ENCODE results near the gene SLC49A3. TPM values are rescaled to one million over a fixed set of nuclear protein-coding genes. Genes with fewer than 3 reads are reported as not detected.
A peak's percentile ranks its signal among the peaks of the same experiment; 100 is the strongest.

The SLC49A3 gene
- total RNA-seq, 3 donors from 2014 or later = 14.4 to 22.3 (median 18.3) TPM

DNA sequence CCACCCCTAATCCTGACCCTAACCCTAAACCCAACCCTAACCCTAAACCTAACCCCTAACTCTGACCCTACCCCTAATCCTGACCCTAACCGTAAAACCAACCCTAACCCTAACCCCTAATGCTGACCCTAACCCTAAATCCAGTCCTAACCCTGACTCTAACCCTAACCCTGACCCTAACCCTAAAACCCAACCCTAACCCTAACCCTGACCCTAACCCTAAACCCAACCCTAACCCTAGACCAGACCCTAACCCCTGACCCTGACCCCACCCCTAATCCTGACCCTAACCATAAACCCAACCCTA lies 16.0 kb upstream of the SLC49A3 start:
- no peaks in the 10 kb centered on the region for H3K36me3 ChIP-seq
- H3K27ac ChIP-seq = peak overlapping the region; percentile 86 to 89
- intact Hi-C loops (cut with DNase I; ENCODE audit: low total_unique reads) = no loop called here

DNA sequence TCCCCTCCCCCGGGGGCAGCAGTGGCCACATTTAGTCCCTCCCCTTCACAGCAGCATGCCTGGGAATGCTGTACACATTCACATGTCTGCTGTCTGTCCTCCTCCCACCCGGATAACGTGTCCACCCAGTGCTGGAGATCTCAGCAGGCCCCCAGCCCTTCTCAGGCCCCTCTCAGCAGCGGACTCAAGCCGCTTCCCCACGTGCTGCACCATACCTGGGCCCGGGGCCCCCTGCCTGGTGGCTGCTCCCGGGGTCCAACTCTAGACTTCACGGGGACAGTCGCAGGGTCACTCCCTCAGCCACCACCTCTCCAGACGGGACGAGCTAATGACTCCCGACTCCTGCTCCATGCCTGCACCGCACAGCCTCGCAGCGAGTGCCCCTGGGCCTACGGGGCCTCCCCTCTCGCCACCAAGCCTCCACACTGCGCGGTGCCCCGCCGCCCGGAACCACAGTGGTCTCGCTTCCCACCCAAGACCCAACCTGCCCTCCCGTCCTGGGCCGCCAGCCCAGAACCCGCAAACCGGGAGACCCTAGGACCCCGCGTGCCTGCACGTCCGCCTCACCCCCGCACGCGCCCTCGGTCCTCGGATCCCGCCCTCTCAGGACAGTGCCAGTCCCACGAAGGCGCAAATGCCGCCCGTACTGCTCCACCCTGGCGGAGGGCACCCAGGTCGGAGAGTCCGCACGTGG lies 15.4 kb upstream of the SLC49A3 start:
- TF ChIP-seq POLR2AphosphoS5 (IDR thresholded peaks at IDR 0.05) (no peak), POLR2A (IDR thresholded peaks at IDR 0.05) (no peak)
- TF ChIP-seq, protein P1, sequence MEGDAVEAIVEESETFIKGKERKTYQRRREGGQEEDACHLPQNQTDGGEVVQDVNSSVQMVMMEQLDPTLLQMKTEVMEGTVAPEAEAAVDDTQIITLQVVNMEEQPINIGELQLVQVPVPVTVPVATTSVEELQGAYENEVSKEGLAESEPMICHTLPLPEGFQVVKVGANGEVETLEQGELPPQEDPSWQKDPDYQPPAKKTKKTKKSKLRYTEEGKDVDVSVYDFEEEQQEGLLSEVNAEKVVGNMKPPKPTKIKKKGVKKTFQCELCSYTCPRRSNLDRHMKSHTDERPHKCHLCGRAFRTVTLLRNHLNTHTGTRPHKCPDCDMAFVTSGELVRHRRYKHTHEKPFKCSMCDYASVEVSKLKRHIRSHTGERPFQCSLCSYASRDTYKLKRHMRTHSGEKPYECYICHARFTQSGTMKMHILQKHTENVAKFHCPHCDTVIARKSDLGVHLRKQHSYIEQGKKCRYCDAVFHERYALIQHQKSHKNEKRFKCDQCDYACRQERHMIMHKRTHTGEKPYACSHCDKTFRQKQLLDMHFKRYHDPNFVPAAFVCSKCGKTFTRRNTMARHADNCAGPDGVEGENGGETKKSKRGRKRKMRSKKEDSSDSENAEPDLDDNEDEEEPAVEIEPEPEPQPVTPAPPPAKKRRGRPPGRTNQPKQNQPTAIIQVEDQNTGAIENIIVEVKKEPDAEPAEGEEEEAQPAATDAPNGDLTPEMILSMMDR (IDR thresholded peaks at IDR 0.05) = no peak
- DNase-seq (ENCODE audit: low spot score in 2 of 2) = no peak
- Histone ChIP-seq H3K4me1 (peaks cover 0 to 7% of the 10 kb centered on the region in 2 donors), H3K4me3 (no peak overlapping the region), H3K27me3 (no peaks in the 10 kb centered on the region), H3K36me3 (no peaks in the 10 kb centered on the region), H3K27ac (no peak overlapping the region), H3K9me3 (no peaks in the 10 kb centered on the region)
- intact Hi-C loops (cut with DNase I; ENCODE audit: low total_unique reads) = no loop called here

More for the DNA sequence above, 16.0 kb upstream of the SLC49A3 start:
- no peaks in the 10 kb centered on the region for H3K9me3 ChIP-seq
- TF ChIP-seq, protein P1 (IDR thresholded peaks at IDR 0.05) = no peak
- TF ChIP-seq POLR2A (IDR thresholded peaks at IDR 0.05) (no peak), POLR2AphosphoS5 (IDR thresholded peaks at IDR 0.05) (no peak)
- no peaks in the 10 kb centered on the region for H3K27me3 ChIP-seq
- DNase-seq (ENCODE audit: low spot score in 2 of 2) = no peak
- H3K4me1 ChIP-seq = peaks cover 0 to 7% of the 10 kb centered on the region in 2 donors
- peak overlapping the region; percentile 86 to 98 (median 91) for H3K4me3 ChIP-seq

DNA sequence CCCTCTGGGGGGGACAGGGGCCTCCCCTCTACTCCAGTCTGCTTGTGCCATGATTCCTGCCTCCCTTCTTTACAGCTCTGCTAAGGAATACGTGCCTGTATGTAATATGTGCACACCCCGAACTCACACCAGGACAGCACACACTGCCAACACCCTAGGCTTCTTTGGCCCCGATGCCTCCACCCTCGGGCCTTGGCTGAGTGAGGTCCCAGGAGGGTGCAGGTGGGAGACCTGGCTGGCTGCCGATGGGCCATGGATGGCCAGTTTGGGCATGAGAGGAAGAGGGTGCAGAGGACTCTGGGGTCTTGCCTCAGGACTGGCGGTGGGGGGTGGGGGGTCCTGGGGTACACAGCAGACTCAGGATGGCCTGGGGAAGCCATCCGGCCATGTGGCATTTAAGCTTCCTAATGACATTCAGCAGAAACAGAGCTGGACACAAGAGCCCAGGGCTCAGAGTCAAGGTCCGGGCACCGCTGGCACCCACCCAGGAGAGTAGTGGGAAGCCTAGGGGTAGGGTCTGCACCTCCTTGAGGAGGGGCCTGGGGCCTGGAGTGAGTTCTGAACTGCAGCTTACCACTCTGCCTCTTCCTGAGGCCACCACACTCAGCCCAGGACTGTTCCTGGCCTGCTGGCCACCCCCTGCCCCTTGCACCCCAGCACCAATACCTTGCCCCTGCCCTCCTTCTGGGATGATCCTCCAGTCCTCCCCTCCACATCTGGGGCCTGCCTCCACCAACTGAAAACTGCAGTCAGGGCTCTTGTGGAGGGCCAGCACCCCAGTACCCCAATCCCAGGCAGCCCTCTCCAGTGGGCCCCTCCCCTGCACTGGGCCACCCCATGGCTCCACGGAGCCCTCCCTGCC lies 14.6 kb upstream of the SLC49A3 start:
- Histone ChIP-seq H3K27me3 (no peaks in the 10 kb centered on the region), H3K27ac (no peak overlapping the region), H3K36me3 (no peaks in the 10 kb centered on the region), H3K9me3 (no peaks in the 10 kb centered on the region), H3K4me3 (no peak overlapping the region), H3K4me1 (peaks cover 0 to 6% of the 10 kb centered on the region in 2 donors)
- no peak for DNase-seq (ENCODE audit: low spot score in 2 of 2)
- intact Hi-C loops (cut with DNase I; ENCODE audit: low total_unique reads) = no loop called here
- TF ChIP-seq, protein P1 (IDR thresholded peaks at IDR 0.05) = no peak
- TF ChIP-seq POLR2AphosphoS5 (IDR thresholded peaks at IDR 0.05) = no peak
- TF ChIP-seq POLR2A (IDR thresholded peaks at IDR 0.05) = no peak

DNA sequence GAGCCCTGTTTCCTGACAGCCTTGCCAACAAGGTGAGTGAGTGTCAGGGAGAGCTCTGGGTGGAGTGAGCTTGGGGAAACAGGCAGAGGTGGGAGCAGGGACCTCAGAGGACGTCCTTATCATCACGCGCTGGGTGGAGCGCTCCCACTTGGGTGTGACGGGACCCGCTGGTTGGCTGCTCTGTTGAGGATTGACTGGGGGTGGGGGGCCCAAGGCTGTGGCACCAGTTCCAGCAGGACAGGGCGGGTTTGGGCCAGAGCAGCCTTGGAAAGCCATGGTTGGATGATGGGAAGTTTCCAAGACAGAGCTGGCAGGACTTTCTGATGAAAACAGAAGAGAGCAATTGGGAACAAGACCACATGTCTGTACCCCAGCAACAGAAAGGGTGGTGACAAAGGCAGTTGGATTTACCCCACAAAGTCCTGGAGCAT lies 13.7 kb upstream of the SLC49A3 start:
- Histone ChIP-seq H3K9me3 (no peaks in the 10 kb centered on the region), H3K4me1 (no peaks in the 10 kb centered on the region), H3K27ac (no peak overlapping the region), H3K27me3 (no peaks in the 10 kb centered on the region), H3K4me3 (no peak overlapping the region), H3K36me3 (no peaks in the 10 kb centered on the region)
- no peak for TF ChIP-seq POLR2A (IDR thresholded peaks at IDR 0.05)
- TF ChIP-seq POLR2AphosphoS5 (IDR thresholded peaks at IDR 0.05) = no peak
- TF ChIP-seq, protein P1 (IDR thresholded peaks at IDR 0.05) = no peak
- DNase-seq (ENCODE audit: low spot score in 2 of 2) = no peak
- intact Hi-C loops (cut with DNase I; ENCODE audit: low total_unique reads) = no loop called here

Data from breast epithelium (tissue), 4 donors.